ENCODE measurements around the gene LANCL1.
A peak's percentile ranks its signal among the peaks of the same experiment; 100 is the strongest.
"Not testable (repeated sequence)": the region's sequence is repeated elsewhere in the genome, so short reads cannot be mapped to it uniquely, and the experiment has no call there.

The LANCL1 gene

GRCh38 chr2:210440206-210440605 is 36.4 kb downstream of the LANCL1 start:
- Histone ChIP-seq H3K4me1 (ENCODE audit: control insufficient read depth, insufficient read depth, low read length, poor library complexity, severe bottlenecking) (no peaks in the 10 kb centered on the region), H3K4me3 (ENCODE audit: extremely low read depth, insufficient read depth, low read length, poor library complexity, severe bottlenecking) (no peak overlapping the region), H3K36me3 (ENCODE audit: control insufficient read depth, insufficient read depth, low read length) (peaks cover 27% of the 10 kb centered on the region), H3K27ac (ENCODE audit: low read depth, low read length, severe bottlenecking) (no peak overlapping the region), H3K9me3 (ENCODE audit: control insufficient read depth, low read length) (no peaks in the 10 kb centered on the region)
- 76 to 100% methylated on average over 1 to 2 of the region's 3 CpGs for WGBS, 2 experiments (ENCODE audit: insufficient coverage in 2 of 2)

GRCh38 chr2:210435439-210435838 is 41.1 kb downstream of the LANCL1 start:
- H3K9me3 ChIP-seq (ENCODE audit: control insufficient read depth, low read length): no peaks in the 10 kb centered on the region
- no CpG with 5 or more reads among the region's 1 CpG for WGBS, 2 experiments (ENCODE audit: insufficient coverage in 2 of 2)
- no peaks in the 10 kb centered on the region for H3K4me1 ChIP-seq (ENCODE audit: control insufficient read depth, insufficient read depth, low read length, poor library complexity, severe bottlenecking)
- no peak overlapping the region for H3K27ac ChIP-seq (ENCODE audit: low read depth, low read length, severe bottlenecking)
- H3K36me3 ChIP-seq (ENCODE audit: control insufficient read depth, insufficient read depth, low read length): peaks cover 55% of the 10 kb centered on the region
- no peak overlapping the region for H3K4me3 ChIP-seq (ENCODE audit: extremely low read depth, insufficient read depth, low read length, poor library complexity, severe bottlenecking)

GRCh38 chr2:210432633-210433032 is 43.9 kb downstream of the LANCL1 start:
- H3K9me3 ChIP-seq (ENCODE audit: control insufficient read depth, low read length): peaks cover 11% of the 10 kb centered on the region
- no peak overlapping the region for H3K27ac ChIP-seq (ENCODE audit: low read depth, low read length, severe bottlenecking)
- no peaks in the 10 kb centered on the region for H3K4me1 ChIP-seq (ENCODE audit: control insufficient read depth, insufficient read depth, low read length, poor library complexity, severe bottlenecking)
- whole genome bisulfite sequencing, 2 experiments (ENCODE audit: insufficient coverage in 2 of 2): 100% methylated on average over 1 of the region's 1 CpG; no CpG with 5 or more reads in 1 of the 2 experiments
- H3K36me3 ChIP-seq (ENCODE audit: control insufficient read depth, insufficient read depth, low read length): peaks cover 54% of the 10 kb centered on the region
- H3K4me3 ChIP-seq (ENCODE audit: extremely low read depth, insufficient read depth, low read length, poor library complexity, severe bottlenecking): no peak overlapping the region

- Histone ChIP-seq H3K4me3 (ENCODE audit: extremely low read depth, insufficient read depth, low read length, poor library complexity, severe bottlenecking) (no peak overlapping the region), H3K36me3 (ENCODE audit: control insufficient read depth, insufficient read depth, low read length) (peaks cover 35% of the 10 kb centered on the region), H3K9me3 (ENCODE audit: control insufficient read depth, low read length) (peaks cover 11% of the 10 kb centered on the region), H3K27ac (ENCODE audit: low read depth, low read length, severe bottlenecking) (no peak overlapping the region), H3K4me1 (ENCODE audit: control insufficient read depth, insufficient read depth, low read length, poor library complexity, severe bottlenecking) (no peaks in the 10 kb centered on the region)
- 100% methylated on average over 2 of the region's 2 CpGs; no CpG with 5 or more reads in 1 of the 2 experiments for WGBS, 2 experiments (ENCODE audit: insufficient coverage in 2 of 2)
Measured at GRCh38 chr2:210429403-210430137, 47.0 kb downstream of the LANCL1 start.

- WGBS, 2 experiments (ENCODE audit: insufficient coverage in 2 of 2): 88 to 100% methylated on average over 2 to 3 of the region's 5 CpGs
- peaks cover 31% of the 10 kb centered on the region for H3K36me3 ChIP-seq (ENCODE audit: control insufficient read depth, insufficient read depth, low read length)
- no peaks in the 10 kb centered on the region for H3K4me1 ChIP-seq (ENCODE audit: control insufficient read depth, insufficient read depth, low read length, poor library complexity, severe bottlenecking)
- H3K4me3 ChIP-seq (ENCODE audit: extremely low read depth, insufficient read depth, low read length, poor library complexity, severe bottlenecking): no peak overlapping the region
- H3K27ac ChIP-seq (ENCODE audit: low read depth, low read length, severe bottlenecking): no peak overlapping the region
- H3K9me3 ChIP-seq (ENCODE audit: control insufficient read depth, low read length): peaks cover 11% of the 10 kb centered on the region
Measured at GRCh38 chr2:210428393-210429179, 48.0 kb downstream of the LANCL1 start.

DNA sequence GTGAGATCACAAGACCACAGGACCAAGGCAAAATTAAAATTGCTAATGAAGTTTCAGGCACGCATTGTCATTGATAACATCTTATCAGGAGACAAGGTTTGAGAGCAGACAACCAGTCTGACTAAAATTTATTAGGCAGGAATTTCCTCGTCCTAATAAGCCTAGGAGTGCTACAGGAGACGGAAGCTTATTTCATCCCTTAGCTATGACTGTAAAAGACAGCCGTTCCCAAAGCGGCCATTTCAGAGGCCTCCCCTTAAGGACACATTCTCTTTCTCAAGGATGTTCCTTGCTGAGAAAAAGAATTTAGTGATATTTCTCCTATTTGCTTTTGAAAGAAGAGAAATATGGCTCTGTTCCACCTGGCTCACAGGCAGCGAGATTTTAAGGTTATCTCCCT is 49.2 kb downstream of the LANCL1 start:
- not testable (repeated sequence) for H3K4me3 ChIP-seq (ENCODE audit: extremely low read depth, insufficient read depth, low read length, poor library complexity, severe bottlenecking); H3K4me1 ChIP-seq (ENCODE audit: control insufficient read depth, insufficient read depth, low read length, poor library complexity, severe bottlenecking); H3K27ac ChIP-seq (ENCODE audit: low read depth, low read length, severe bottlenecking)
- H3K9me3 ChIP-seq (ENCODE audit: control insufficient read depth, low read length): peaks cover 11% of the 10 kb centered on the region
- H3K36me3 ChIP-seq (ENCODE audit: control insufficient read depth, insufficient read depth, low read length): peaks cover 26% of the 10 kb centered on the region
- 97 to 100% methylated on average over 5 to 6 of the region's 6 CpGs for WGBS, 2 experiments (ENCODE audit: insufficient coverage in 2 of 2)

GRCh38 chr2:210422366-210422765 is 54.2 kb downstream of the LANCL1 start:
- no peaks in the 10 kb centered on the region for H3K9me3 ChIP-seq (ENCODE audit: control insufficient read depth, low read length)
- no peaks in the 10 kb centered on the region for H3K4me1 ChIP-seq (ENCODE audit: control insufficient read depth, insufficient read depth, low read length, poor library complexity, severe bottlenecking)
- H3K36me3 ChIP-seq (ENCODE audit: control insufficient read depth, insufficient read depth, low read length): no peaks in the 10 kb centered on the region
- WGBS, 2 experiments (ENCODE audit: insufficient coverage in 2 of 2): no CpG with 5 or more reads among the region's 2 CpGs
- no peak overlapping the region for H3K4me3 ChIP-seq (ENCODE audit: extremely low read depth, insufficient read depth, low read length, poor library complexity, severe bottlenecking)
- H3K27ac ChIP-seq (ENCODE audit: low read depth, low read length, severe bottlenecking): peak overlapping the region; percentile 43

DNA sequence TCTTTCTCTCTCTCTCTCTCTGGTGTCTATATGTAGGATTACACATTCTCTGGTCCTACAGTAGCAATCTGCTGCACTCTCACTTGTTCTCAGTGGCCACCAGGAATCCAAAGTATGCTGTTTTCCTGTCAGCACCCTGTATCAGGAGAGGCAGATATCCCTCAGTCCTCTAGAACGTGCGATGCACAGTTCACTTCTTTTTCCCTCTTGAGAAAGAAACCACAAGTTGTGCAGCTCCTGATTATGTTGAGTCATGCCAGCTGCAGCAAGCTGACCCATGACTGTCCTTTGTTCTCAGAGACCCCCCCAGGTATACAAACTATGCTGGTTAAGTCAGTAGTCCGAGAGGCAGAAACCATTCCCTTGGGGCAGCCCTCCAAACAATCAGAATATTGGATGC is 54.6 kb downstream of the LANCL1 start:
- WGBS, 2 experiments (ENCODE audit: insufficient coverage in 2 of 2): 68% methylated on average over 3 of the region's 3 CpGs
- H3K36me3 ChIP-seq (ENCODE audit: control insufficient read depth, insufficient read depth, low read length): no peaks in the 10 kb centered on the region

GRCh38 chr2:210412660-210413059 is 63.9 kb downstream of the LANCL1 start:
- H3K27ac ChIP-seq (ENCODE audit: low read depth, low read length, severe bottlenecking): no peak overlapping the region
- 92% methylated on average over 1 of the region's 1 CpG; no CpG with 5 or more reads in 1 of the 2 experiments for WGBS, 2 experiments (ENCODE audit: insufficient coverage in 2 of 2)
- no peaks in the 10 kb centered on the region for H3K9me3 ChIP-seq (ENCODE audit: control insufficient read depth, low read length)

More for the DNA sequence above, 54.6 kb downstream of the LANCL1 start:
- no peak overlapping the region for H3K4me3 ChIP-seq (ENCODE audit: extremely low read depth, insufficient read depth, low read length, poor library complexity, severe bottlenecking)
- no peaks in the 10 kb centered on the region for H3K4me1 ChIP-seq (ENCODE audit: control insufficient read depth, insufficient read depth, low read length, poor library complexity, severe bottlenecking)
- peak overlapping the region; percentile 43 for H3K27ac ChIP-seq (ENCODE audit: low read depth, low read length, severe bottlenecking)
- H3K9me3 ChIP-seq (ENCODE audit: control insufficient read depth, low read length): no peaks in the 10 kb centered on the region

DNA sequence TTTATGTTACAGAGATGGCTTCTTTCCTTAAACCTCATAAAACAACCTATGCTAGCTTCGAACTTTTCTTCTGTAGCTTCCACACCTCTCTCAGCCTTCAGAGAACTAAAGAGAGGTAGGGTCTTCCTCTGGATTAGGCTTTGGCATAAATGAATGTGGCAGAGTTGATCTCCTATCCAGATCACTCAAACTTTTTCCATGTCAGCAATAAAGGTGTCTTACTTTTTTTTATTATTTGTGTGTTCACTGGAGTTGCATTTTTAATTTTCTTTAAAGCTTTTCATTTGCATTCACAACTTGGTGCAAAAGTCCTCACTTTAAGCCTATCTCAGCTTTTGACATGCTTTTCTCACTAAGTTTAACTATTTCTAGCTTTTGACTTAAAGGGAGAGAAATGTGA is 66.0 kb downstream of the LANCL1 start:
- WGBS, 2 experiments (ENCODE audit: insufficient coverage in 2 of 2): no CpG with 5 or more reads among the region's 1 CpG
- H3K36me3 ChIP-seq (ENCODE audit: control insufficient read depth, insufficient read depth, low read length): no peaks in the 10 kb centered on the region

More at GRCh38 chr2:210412660-210413059, 63.9 kb downstream of the LANCL1 start:
- Histone ChIP-seq H3K4me3 (ENCODE audit: extremely low read depth, insufficient read depth, low read length, poor library complexity, severe bottlenecking) (no peak overlapping the region), H3K36me3 (ENCODE audit: control insufficient read depth, insufficient read depth, low read length) (no peaks in the 10 kb centered on the region), H3K4me1 (ENCODE audit: control insufficient read depth, insufficient read depth, low read length, poor library complexity, severe bottlenecking) (no peaks in the 10 kb centered on the region)

More for the DNA sequence above, 66.0 kb downstream of the LANCL1 start:
- Histone ChIP-seq H3K4me1 (ENCODE audit: control insufficient read depth, insufficient read depth, low read length, poor library complexity, severe bottlenecking) (no peaks in the 10 kb centered on the region), H3K27ac (ENCODE audit: low read depth, low read length, severe bottlenecking) (no peak overlapping the region), H3K9me3 (ENCODE audit: control insufficient read depth, low read length) (no peaks in the 10 kb centered on the region), H3K4me3 (ENCODE audit: extremely low read depth, insufficient read depth, low read length, poor library complexity, severe bottlenecking) (no peak overlapping the region)
